HuH-7.5 (cell line): ENCODE data around the gene WWC1.
"Not testable (repeated sequence)": the region's sequence is repeated elsewhere in the genome, so short reads cannot be mapped to it uniquely, and the experiment has no call there.

Experiments
- DNase-seq: peaks from one replicate; pipeline ENCODE4 v3.0.0; 2011; ENCODE audit warnings: low spot score

Gene WWC1

DNA sequence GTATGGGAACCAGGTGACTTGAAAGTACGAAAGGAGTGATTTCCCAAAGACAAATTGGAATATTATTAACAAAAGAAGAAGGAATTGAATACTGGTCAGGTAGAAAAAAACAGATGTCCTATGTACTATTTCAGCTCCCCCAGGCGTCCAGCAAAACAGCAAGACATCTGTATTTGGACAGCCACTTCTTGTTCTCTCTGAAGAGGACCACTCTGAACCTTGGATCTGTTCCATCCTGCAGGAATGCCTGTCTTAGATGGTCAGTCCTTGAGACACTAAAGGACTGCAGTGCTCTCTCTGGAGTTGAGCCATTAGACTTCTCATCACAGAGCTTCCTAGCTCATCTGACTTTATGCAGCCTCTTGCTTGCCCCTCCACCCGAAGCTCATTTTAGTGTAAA, 120.4 kb downstream of the WWC1 start:
- no peak for DNase-seq

DNA sequence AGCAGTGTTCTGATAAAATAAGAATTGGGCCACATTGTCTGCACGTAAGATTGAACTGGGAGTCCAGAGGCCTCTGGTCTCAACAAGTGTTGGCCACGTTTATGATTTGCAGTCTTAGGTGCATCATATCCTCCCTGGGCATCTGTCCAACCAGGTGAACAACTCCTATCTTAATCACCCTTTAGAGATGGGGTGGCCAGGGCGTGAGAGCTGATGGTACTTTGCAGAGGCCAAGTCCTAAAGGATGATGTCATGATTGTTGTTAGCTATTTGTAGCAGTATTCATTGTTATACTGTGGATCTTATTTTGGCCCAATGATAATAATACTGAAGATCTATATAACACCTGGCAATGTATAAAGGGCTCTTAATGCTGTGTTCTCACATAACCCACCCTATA, 121.6 kb downstream of the WWC1 start:
- no peak for DNase-seq

DNA sequence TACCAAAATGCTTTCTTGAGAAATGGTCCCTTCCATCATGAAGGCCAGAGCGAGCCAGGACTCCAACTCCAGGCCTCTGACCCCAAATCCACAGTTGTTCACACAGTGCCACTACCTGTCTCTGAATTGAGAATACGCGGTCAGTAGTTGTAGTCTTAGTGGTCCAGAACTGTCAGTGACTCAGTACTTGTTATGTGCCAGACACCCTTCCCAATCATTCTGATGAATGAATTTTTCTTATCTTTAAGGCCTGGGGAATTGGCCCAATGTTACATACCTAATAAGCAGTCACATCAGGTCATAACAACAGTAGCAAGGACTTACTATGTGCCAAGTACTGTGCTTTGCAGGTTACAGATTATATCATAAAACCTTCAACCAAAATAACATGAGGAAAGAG, 122.2 kb downstream of the WWC1 start:
- DNase-seq = no peak

DNA sequence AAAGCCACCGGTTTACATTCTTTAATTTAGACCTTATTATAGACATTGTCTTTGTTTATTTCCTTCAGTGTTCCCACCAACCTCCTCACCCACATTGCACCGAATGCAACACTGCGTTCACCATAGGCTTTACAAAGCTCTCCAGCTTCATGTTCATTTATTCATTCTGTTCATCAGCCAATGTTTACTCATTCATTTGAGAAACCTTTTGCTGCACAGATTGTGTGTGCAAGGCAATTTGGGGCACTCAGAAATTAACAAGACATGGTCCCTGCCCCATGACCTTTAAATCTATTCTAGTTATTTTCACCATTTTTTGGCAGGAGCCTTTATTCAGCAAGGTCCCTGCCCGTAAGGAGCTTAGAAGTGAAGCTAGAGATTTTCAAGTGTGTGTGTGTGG, 124.0 kb downstream of the WWC1 start:
- DNase-seq = no peak

DNA sequence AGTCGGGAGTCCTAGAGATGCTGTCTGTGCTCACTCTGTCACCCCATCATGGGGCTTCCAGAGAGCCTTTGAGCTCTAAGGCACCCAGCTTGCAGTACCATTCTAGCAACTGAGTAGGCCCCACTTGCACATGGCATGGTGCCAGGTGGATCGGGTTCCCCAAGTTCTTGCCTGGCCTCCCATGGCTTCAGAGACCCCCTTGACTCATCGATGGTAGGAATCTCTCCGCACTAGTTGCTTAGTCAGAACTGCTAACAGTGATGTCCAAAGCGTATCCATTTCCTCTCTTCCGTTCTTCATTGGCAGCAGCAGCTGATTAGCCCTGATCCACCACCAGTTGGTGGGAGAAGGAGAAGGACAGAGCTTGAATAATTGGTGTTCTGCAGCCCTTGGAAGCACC, 124.5 kb downstream of the WWC1 start:
- no peak for DNase-seq

DNA sequence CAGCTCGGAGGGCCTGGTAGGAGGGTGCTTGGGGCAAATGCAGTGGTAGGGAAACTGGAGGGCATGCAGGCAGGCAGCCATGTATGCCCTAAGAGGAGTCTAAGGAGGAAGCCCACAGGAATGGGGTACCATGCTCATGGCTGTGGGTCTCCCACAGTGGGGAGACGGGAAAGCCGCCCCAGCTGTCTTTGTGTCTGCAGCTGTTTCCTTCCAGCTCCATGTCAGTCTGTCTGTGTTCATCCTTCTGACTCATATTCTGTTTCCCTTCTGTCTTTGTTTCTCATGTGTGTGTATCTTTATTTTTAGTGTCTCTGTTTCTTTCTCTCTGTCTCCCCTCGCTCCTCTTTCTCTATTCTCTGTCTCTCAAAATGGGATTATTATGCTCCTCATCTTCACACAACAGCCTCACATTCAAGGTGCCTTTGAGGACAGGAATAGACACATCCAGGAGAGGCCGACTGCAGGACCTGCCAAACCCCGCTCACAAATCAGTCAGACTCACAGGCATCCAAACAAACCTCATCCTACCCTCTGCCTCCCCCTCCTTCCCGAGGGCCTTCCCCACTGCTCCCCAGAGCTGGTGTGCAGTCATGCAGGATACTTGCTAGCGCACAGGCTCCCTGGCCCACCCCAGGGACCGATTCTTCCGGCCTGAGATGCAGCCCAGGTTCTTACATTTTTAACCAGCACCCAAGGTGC, 126.4 kb downstream of the WWC1 start:
- no peak for DNase-seq

DNA sequence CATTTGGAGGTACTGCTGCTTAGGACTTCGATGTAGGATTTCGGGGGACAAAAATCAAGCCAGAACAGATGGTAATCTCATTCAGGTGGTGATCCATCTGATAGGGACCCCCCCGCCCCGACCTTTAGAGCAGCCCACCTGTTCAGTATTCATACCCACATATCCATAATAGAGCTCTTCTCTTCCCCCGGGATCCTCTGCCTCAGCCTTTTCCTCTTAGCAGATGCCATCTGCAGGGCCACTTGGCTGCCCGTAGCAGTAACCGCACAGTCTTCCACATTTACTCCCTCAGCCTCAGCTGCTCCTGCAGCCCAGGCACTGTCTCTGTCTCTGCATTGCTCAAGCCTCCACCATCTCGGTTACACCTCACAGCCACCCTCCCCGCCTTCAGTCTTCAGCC, 129.0 kb downstream of the WWC1 start:
- no peak for DNase-seq

DNA sequence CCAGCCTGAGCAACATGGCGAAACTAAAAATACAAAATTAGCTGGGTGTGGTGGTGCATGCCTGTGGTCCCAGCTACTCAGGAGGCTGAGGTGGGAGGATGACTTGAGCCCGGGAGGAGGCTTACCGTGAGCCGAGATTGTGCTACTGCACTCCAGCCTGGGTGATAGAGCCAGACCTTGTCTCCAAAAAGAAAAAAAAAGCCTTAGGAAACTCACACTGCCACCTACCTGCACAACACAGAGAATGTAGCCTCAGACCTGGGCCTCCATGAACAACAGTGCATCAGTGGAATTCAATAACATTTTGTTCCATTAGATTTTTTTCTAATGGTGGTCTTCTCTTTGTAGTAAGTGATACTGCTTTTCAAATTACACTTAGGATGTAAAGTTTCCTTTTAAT, 131.0 kb downstream of the WWC1 start:
- DNase-seq = peak; percentile 52

DNA sequence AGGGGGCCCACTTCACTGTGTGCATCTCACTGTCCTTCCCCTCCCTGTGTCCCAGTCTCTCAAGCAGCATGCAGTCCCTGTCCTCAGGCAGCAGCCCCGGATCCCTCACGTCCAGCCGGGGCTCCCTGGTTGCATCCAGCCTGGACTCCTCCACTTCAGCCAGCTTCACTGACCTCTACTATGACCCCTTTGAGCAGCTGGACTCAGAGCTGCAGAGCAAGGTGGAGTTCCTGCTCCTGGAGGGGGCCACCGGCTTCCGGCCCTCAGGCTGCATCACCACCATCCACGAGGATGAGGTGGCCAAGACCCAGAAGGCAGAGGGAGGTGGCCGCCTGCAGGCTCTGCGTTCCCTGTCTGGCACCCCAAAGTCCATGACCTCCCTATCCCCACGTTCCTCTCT, 132.0 kb downstream of the WWC1 start:
- no peak for DNase-seq

DNA sequence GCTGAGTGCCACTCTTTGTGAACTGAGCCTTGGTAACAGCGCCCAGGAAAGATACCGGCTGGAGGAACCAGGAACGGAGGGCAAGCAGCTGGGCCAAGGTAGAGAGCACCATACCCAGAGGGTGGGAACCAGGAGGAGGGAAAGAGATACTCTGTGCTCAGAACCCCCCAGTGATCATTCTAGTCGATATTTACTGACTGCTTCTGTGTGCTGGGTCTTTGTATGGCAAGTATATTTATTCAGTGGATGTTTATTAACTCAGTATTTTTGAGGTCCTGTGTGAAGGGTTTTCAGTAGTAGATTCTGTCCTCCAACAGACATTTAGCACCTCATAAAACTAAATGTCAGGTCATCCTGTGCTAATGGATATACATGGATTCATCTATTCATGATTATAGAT, 132.5 kb downstream of the WWC1 start:
- DNase-seq = no peak

DNA sequence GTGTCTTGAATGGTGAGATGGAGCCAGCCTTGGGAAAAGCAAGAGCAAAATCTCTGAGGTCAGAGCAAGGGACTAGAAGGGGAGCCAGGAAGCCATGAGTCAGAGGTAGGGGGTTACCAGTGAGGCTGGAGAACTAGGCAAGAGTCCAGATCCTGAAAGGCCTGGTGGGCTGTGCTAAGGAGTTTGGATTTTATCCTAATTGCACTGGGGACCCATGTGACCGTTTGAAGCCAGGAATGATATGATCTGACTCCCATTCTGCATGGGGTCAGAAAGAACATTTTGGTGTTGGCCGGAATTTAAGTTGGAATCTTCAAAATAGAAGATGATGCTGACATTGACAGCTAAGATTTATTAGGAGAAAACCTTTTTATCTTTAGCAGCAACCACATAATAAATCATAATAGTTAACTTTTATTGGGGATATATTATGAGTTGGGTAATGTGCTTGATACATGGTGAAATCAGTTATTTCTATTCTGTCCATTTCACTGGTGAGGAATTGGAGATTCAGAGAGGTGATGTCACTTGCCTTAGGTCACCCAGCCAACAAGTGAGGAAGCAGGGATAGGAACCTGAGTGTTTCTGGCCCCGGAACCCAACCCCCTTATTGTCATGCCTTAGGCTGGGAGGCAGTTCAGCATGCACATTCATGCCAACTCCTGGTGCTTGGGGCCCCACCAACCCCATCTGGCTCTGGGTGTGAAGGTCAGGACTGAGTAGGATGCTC, 133.3 kb downstream of the WWC1 start:
- DNase-seq = no peak

DNA sequence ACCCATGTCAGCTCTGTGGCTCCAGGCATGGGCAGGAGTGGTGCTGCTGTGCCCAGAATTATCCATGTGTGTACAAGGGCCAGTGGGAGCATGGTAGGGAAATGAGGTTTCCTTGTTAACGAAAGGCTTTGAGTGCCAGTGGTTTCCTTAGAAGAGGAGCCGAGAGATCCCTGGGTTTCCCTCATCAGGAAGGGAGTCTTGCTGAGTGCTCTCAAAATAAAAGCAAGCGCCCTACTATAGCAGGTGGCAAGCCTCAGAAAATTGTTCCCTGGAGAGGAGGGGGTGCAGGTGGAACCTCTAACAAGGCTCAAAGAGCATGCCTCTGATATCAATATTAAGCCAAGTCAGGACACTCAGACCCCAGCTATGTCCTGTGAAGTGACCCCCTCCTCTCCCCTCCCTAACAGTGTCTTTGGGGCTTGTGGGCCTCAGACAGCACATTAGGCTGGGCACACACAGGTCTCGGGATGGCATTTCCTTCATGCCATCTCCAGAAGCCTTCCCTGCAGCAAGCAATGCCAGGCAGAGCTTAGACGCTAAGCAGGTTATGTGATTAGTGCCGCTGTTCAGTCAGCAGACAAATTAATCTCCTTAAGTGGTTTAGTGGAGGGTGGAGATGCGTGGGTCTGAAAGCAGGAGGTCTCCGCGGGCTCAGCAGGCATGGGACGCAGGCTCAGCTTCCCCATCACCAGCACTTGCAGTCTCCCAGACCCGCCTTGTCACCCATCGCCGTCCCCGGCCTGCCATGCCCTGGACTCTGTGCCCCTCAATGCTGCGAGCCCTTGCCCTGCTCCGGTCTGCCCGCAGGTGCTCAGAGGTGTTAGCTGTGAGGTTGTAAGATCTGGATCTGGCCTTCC, 134.8 kb downstream of the WWC1 start:
- no peak for DNase-seq

DNA sequence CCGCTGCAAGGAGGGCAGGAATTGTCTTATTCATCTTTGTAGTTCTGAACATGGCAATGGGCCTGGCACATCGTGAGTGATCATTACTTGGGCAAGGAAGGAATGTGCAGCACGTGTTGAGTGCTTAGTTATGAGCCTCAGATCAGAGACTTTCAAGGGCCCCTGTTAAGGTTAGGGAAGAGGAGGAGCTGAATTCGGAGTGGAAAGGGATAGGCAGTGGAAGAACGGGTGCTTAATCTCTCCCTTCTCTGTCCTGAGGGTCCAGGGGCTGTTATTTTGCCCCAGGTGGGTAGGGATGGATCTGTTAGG, 135.4 kb downstream of the WWC1 start:
- no peak for DNase-seq

DNA sequence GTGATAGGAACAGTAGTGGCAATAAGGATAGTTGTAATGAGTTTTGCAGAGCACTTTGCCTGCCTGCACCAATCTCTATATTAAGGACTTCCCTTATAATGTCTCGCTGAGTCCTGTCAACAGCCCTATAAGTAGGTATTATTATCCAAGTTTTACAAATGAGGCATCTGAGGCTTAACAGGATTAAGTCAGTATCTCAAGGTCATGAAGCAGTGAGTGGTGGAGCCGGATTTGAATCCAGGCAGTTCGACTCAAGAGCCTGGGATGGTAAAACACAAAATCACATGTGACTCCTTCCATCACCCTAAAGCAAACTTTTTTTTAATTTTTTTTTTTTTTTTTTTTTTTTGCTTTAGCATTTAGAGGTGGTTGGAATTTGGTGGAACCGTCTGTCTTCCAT, 135.8 kb downstream of the WWC1 start:
- no peak for DNase-seq

DNA sequence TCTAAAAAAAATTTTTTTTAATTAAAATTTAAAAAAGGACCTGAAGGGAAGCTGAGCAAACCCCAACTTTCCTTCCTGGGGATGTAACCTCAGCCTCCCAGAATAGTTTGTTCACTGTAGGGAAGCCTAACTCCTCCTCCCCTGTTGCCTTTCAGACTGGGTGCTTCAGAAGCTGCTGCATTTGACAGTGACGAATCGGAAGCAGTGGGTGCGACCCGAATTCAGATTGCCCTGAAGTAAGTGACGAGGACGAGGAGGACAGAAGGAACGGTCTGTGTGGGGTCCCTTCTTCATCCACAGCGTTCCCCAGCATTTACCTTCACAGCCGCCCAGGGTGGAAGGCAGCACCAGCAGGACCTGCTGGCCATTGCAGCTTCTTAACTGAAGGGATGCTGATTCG, 137.1 kb downstream of the WWC1 start:
- no peak for DNase-seq

DNA sequence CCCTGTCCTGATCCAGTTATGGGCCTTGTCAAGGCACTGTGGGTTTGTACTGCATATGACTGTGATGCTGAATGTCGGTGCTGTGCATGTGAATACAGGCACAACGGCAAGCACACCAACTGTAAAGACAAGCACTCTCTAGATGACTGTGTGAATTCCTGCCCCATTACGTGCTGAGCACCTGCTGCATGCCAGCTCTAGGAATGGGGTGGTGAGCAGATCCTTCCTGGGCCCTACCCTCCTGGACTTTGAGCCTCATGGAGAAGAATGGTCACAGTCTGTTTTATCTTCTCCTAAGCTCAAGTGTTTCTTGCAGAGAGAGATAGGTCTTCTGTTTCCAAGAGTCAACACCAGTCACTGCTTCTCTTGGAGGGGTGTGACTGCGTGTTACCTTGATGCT, 138.9 kb downstream of the WWC1 start:
- DNase-seq = no peak

DNA sequence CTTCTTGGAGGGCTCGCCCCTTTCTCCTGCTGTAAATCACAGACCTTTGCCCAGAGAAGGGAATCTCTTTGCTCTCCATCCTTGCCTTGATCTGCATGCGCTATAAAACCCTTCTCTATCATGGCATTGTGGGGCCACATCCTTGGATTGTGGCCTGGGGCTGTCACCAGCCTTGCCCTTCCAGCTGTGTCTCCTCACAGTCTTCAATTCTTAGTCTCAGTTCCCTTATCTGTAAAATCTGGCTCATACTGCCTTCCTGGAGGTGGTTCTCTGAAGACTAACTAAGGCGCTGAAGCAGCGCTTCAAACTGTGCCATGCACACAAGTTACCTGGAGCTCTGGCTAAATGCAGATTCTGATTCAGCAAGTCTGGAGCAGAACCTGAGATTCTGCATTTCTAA, 141.5 kb downstream of the WWC1 start:
- DNase-seq = no peak

DNA sequence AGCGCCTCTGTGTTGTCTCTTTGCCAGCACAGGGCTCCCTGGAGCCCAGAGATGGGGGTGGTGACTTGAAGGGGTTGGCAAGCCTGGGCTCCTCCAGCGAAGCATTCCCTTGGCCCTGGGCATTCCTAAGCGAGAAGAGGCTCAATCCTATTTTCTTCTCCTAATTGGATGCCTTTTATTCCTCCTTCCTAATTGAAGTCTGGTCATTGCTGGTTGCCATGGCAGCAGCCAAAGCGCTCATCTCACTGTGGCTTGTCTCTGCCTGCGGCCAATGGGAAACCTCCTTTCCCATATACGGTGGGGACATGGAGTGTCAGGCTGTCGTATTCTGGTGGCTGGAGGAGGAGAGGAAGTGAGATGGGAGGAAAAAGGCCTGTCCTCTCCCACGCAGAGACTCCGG, 142.6 kb downstream of the WWC1 start:
- DNase-seq = no peak

DNA sequence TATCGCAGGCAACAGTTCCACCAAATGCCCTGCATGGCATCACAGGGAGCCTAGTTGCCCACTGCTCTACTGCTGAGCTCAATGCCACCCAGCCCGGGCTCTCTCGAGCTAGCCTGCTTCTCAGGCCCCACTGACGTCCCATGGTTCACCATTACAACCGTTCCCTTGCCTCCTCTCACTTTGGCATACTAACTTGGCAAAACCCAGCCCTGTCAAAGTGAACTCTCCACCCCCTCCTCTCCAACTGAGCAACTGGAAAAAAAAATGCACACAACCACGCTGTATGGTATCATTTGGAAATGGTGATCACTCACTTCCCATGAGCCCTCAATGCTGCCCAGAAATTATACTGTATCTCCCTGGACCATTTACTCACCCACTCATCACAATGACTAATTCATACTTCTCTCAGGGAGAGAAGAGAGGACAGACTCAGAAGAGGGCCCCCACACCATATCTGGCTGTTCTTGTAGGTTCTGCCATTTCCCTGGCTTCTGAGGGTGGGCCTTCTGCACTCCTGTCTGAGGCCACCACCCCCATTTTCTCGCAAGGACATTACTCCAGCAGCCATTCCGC, 143.4 kb downstream of the WWC1 start:
- no peak for DNase-seq

DNA sequence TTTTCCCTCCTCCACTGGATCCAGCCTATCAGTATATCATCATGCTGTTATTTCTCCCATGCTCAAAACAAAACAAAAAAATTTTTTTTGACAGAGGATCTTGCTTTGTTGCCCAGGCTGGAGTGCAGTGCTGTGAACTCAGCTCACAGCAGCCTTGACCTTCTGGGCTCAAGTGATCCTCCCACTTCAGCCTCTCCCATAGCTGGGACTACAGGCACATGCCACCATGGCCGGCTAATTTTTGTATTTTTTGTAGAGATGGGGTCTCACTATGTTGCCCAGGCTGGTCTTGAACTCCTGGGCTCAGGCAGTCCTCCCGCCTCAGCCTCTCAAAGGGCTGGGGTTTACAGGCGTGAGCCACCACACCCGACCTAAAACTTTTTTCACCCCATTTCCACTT, 143.9 kb downstream of the WWC1 start:
- not testable (repeated sequence) for DNase-seq

DNA sequence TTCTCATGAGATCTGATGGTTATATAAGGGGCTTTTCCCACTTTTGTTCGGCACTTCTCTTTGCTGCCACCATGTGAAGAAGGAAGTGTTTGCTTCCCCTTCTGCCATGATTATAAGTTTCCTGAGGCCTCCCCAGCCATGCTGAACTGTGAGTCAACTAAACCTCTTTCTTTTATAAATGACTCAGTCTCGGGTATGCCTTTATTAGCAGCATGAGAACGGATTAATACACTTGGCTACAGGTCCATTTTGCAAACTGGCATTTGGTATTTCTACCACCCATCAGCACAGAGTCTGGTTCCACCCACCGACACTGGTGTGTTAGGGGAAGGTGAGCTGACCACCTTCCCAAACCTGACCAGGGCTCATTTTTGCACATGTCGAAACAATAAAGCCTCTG, 146.9 kb downstream of the WWC1 start:
- no peak for DNase-seq

DNA sequence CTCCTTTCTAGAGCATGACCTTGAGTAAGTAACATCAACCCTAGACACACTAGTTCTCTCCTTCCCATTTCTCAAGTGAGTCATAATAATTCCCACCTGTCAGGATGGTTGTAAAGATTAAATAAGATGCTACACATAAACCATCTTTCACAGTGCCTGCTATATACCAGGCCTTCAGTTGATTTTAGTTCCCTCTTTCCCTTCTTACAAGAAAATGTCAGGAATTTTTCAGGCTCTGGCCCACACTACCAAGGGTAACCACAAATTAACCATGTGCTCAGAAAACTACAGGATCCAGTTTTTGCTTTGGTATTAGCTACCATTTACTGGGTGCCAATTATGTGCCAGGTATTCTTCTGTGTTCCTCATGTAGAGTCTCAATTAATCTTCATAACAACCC, 152.1 kb downstream of the WWC1 start:
- no peak for DNase-seq
